Fibroblast of the conjunctiva (primary cell): ENCODE measurements around the gene TIPIN.
"Not testable (repeated sequence)": the region's sequence is repeated elsewhere in the genome, so short reads cannot be mapped to it uniquely, and the experiment has no call there.

ENCODE experiments used
- DNase-seq: peaks from one replicate; pipeline ENCODE4 v3.0.0-alpha.2; 2010; ENCODE audit warnings: low read depth

TIPIN gene

GRCh38 chr15:66381376-66381775, 24.9 kb upstream of the TIPIN start:
- not testable (repeated sequence) for DNase-seq

- no peak for DNase-seq
These were observed 22.4 kb upstream of the TIPIN start for GRCh38 chr15:66378814-66379430.

- DNase-seq: no peak
These were observed 17.7 kb upstream of the TIPIN start for GRCh38 chr15:66374179-66374578.

DNA sequence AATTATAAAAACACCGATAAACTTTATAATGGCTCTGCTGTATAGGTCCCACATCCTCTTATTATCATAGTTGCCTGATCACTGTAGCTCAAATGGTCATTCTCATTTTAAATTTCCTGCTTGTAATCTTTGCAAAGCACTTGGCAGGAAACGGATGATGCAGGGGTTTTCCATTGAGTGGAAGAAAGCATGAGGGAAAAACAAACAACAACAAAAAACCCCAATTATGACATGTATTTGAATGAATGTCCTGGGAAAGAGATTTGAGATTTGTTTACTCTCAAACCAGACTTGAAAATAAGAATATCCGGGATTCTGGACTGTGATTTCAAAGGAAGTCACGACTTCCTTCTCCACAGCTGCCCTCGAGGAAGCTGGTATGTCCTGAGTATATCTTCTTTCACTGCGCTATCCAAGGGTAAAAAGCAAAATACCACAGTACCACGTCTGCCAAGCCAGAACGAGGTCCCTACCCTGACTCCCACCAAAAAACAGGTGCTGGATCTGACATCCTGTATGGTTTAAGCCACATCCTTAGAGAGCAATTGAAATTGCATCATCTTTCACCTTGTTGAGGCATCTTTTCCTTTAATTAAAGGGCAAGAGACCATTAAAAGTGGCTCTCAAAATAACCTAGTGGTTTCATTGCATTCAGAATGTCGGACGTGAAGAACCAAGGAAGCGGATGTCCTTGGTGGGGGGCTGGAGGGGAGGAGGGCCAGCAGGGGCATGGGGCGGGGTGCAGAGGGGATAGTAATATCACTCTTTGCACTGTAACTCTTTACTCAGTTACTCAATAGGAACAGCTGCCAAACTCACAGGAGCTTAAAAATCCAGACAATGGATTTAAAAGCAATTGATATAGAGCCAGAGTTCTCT, 13.5 kb upstream of the TIPIN start:
- DNase-seq: no peak

- DNase-seq: no peak
These were observed 8.6 kb upstream of the TIPIN start for GRCh38 chr15:66364944-66365528.

DNA sequence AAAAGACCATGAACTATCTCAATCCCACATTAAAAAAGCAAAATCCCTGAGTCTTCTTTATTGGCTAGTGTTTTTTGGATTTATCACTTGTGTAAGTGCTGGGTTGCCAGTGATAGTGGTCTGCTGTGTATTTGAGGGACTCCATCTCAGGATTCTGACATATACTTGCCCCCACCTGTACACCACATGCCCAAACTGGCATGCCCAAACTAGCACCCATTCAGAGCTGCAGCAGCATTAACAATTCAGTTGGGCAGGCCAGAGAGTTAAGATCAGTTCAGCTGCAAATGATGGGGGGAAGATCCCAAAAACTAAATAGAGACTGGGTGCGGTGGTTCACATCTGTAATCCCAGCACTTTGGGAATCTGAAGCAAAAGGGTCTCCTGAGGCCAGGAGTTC, 6.3 kb upstream of the TIPIN start:
- no peak for DNase-seq

- DNase-seq: not testable (repeated sequence)
These were observed 5.4 kb upstream of the TIPIN start for GRCh38 chr15:66361745-66362460.

- DNase-seq: no peak
These were observed 3.3 kb upstream of the TIPIN start for GRCh38 chr15:66359740-66360139.

GRCh38 chr15:66356077-66356358, 467 bp downstream of the TIPIN start:
- DNase-seq: no peak

DNA sequence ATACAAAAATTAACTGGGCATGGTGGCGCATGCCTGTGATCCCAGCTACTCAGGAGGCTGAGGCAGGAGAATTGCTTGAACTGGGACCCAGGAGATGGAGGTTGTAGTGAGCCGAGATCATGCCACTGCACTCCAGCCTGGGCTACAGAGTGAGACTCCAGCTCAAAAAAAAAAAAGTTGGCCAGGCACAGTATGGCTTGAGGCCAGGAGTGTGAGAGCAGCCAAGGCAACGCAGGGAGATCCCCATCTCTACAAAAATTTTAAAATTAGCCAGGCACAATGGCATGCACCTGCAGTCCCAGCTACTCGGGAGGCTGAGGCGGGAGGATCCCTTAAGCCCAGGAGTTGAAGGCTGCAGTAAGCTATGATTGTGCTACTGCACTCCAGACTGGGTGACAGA, 8.0 kb downstream of the TIPIN start:
- not testable (repeated sequence) for DNase-seq

DNA sequence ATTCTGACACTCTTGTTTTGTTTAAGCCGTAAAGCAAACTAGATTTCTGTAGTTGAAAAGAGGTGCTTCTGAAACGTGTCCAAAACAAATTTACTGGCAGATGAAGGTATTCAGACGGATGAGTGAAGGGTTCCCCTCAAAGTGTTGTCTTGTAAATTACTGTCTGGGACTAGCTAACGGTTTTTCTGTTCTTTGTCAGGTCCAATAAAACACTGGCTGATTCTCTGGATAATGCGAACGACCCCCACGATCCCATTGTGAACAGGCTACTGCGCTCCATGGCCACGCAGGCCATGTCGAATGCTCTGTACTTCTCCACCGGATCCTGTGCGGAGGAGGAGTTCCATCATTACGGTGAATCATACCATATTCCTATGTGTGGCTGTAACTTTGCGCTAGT, 27.7 kb downstream of the TIPIN start:
- no peak for DNase-seq

GRCh38 chr15:66327736-66328135, 28.7 kb downstream of the TIPIN start:
- DNase-seq: no peak

DNA sequence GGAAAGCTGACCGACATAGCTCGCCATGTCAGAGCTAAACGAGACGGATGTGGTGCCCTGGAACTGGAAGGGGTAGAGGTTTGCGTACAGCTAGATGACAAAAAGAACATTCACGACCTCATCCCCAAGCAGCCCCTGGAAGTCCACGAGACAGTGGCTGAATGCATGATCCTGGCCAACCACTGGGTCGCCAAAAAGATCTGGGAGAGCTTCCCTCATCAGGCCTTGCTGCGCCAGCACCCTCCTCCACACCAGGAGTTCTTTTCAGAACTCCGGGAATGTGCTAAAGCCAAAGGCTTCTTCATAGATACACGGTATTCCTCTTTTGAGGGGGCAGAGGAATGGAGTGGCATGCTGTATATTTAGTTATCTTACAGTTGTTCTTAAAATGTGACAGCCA, 30.4 kb downstream of the TIPIN start:
- no peak for DNase-seq

- DNase-seq: no peak
These were observed 33.1 kb downstream of the TIPIN start for GRCh38 chr15:66323312-66323928.

DNA sequence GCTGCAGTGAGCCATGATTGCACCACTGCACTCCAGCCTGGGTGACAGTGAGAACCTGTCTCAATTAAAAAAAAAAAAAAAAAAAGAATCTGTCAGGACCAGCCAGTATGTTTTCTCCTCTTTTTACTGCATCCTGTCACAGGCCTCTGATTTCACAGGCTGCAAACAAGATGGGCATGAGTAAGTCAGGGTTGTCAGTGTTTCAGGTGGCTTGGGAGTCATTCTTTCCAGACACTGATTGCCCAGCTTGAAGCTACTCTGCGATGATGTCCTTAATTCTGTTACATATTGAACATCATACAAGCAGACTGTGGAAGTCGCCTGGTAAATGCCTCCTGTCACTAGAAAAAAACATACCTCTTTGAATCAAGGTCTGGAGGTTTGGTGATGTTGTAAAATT, 44.3 kb downstream of the TIPIN start:
- no peak for DNase-seq

GRCh38 chr15:66310786-66311185, 45.7 kb downstream of the TIPIN start:
- DNase-seq: no peak

- no peak for DNase-seq
These were observed 46.7 kb downstream of the TIPIN start for GRCh38 chr15:66309828-66310227.

DNA sequence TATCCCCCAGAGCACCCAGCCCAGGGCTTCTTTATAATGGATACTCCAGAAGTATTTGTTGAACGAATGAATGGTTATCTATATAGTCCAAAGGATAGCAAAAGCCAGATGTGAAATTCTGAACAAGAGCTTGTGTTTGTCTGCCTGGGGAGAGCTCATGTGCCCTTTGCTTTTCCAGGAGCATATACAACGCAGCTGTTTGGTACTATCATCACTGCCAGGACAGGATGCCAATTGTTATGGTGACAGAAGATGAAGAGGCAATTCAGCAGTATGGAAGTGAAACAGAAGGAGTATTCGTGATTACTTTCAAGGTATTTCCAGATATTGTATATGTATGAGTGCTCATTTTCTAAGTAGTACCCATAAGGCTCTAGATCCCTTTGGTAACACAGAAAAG, 48.0 kb downstream of the TIPIN start:
- no peak for DNase-seq

DNA sequence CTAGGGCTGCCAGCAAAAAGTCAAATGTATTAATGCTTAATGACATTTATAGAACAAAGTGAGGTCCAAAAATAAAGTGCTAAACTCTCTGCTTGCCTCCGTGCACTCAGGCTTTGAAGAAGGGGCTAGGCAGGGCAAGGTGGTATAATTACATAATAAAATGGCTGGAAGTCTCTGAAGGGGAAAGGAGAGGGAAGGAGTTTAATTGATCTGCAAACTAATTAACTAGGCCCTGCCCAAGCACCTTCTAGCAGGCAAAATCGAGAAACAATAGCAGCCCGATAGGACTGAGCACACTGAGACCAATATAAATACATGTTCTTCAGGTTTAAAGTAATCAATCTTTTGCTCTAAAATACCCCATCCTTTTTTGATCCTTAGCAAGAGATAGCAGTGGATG, 50.1 kb downstream of the TIPIN start:
- no peak for DNase-seq

- not testable (repeated sequence) for DNase-seq
These were observed 52.1 kb downstream of the TIPIN start for GRCh38 chr15:66304425-66304824.

- no peak for DNase-seq
These were observed 53.8 kb downstream of the TIPIN start for GRCh38 chr15:66302489-66303278.
